ENCODE results near the gene ZBED2. TPM values are rescaled to one million over a fixed set of nuclear protein-coding genes. Genes with fewer than 3 reads are reported as not detected.

Gene ZBED2
- total RNA-seq, 1 donor from 2014 or later = not detected

DNA sequence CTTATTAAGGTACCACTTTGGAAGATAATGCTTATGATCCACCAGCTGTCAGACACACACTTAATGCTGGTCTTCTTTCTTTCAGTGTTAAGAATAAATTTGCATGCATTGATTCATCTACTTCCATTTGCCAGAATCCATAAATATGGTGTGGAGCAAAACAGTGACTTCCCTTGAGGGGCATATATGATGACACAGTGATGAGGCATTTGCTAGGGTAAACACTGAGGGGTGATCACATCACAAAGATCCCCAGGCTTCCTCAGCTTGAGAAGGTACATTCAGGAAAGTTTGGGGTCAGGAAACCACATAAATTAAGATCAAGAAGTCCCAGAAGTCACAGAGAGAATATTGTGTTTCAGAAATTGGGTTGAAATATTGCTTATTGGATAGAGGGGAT, 9.9 kb upstream of the ZBED2 start:
- Mint-ChIP-seq H3K4me1 (ENCODE audit: low read depth) (peaks cover 2% of the 10 kb centered on the region), H3K27me3 (ENCODE audit: low read depth) (no peaks in the 10 kb centered on the region)

GRCh38 chr3:111604119-111604518, 9.0 kb upstream of the ZBED2 start:
- no peak overlapping the region for H3K27ac Mint-ChIP-seq (ENCODE audit: unreplicated experiment)
- no peak overlapping the region for H3K4me3 Mint-ChIP-seq (ENCODE audit: unreplicated experiment)
- no peaks in the 10 kb centered on the region for H3K36me3 Mint-ChIP-seq (ENCODE audit: low read depth)
- H3K27me3 Mint-ChIP-seq (ENCODE audit: low read depth) = no peaks in the 10 kb centered on the region
- no peak for DNase-seq (ENCODE audit: low spot score)
- H3K4me1 Mint-ChIP-seq (ENCODE audit: low read depth) = peaks cover 2% of the 10 kb centered on the region
- TF ChIP-seq, protein P1, sequence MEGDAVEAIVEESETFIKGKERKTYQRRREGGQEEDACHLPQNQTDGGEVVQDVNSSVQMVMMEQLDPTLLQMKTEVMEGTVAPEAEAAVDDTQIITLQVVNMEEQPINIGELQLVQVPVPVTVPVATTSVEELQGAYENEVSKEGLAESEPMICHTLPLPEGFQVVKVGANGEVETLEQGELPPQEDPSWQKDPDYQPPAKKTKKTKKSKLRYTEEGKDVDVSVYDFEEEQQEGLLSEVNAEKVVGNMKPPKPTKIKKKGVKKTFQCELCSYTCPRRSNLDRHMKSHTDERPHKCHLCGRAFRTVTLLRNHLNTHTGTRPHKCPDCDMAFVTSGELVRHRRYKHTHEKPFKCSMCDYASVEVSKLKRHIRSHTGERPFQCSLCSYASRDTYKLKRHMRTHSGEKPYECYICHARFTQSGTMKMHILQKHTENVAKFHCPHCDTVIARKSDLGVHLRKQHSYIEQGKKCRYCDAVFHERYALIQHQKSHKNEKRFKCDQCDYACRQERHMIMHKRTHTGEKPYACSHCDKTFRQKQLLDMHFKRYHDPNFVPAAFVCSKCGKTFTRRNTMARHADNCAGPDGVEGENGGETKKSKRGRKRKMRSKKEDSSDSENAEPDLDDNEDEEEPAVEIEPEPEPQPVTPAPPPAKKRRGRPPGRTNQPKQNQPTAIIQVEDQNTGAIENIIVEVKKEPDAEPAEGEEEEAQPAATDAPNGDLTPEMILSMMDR (IDR thresholded peaks at IDR 0.05) = no peak
- H3K9me3 Mint-ChIP-seq (ENCODE audit: low read depth) = no peaks in the 10 kb centered on the region

More for the DNA sequence above, 9.9 kb upstream of the ZBED2 start:
- Mint-ChIP-seq H3K4me3 (ENCODE audit: unreplicated experiment) (no peak overlapping the region), H3K27ac (ENCODE audit: unreplicated experiment) (no peak overlapping the region), H3K9me3 (ENCODE audit: low read depth) (no peaks in the 10 kb centered on the region), H3K36me3 (ENCODE audit: low read depth) (no peaks in the 10 kb centered on the region)
- TF ChIP-seq, protein P1 (IDR thresholded peaks at IDR 0.05) = no peak
- no peak for DNase-seq (ENCODE audit: low spot score)

- DNase-seq (ENCODE audit: low spot score) = no peak
- no peak overlapping the region for H3K27ac Mint-ChIP-seq (ENCODE audit: unreplicated experiment)
- H3K27me3 Mint-ChIP-seq (ENCODE audit: low read depth) = no peaks in the 10 kb centered on the region
- TF ChIP-seq, protein P1 (IDR thresholded peaks at IDR 0.05) = no peak
- no peak overlapping the region for H3K4me3 Mint-ChIP-seq (ENCODE audit: unreplicated experiment)
- peaks cover 2% of the 10 kb centered on the region for H3K4me1 Mint-ChIP-seq (ENCODE audit: low read depth)
- no peaks in the 10 kb centered on the region for H3K9me3 Mint-ChIP-seq (ENCODE audit: low read depth)
- no peaks in the 10 kb centered on the region for H3K36me3 Mint-ChIP-seq (ENCODE audit: low read depth)
These were observed 8.5 kb upstream of the ZBED2 start for GRCh38 chr3:111603679-111604078.

DNA sequence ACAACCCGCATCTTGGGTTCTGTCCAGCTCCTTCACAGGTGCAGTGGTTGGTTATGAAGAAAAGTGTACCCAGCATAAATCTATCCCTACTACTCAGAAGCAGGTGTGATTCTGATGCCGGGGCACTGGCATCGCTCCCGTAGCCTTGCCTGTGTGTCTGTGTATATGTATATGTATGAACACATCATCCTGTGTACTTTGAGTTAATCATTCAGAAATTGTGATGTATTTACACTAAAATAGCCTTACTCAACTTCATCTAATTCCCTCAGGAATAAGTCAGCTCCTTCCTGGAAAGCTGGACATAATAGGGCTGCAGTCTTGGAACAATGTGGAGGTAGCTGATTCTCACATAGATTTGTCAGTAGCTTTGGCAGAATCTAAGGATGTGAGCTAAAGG, 6.7 kb upstream of the ZBED2 start:
- Mint-ChIP-seq H3K9me3 (ENCODE audit: low read depth) (no peaks in the 10 kb centered on the region), H3K4me3 (ENCODE audit: unreplicated experiment) (no peak overlapping the region), H3K4me1 (ENCODE audit: low read depth) (peaks cover 14% of the 10 kb centered on the region), H3K36me3 (ENCODE audit: low read depth) (no peaks in the 10 kb centered on the region), H3K27me3 (ENCODE audit: low read depth) (no peaks in the 10 kb centered on the region), H3K27ac (ENCODE audit: unreplicated experiment) (no peak overlapping the region)
- TF ChIP-seq, protein P1 (IDR thresholded peaks at IDR 0.05) = no peak
- DNase-seq (ENCODE audit: low spot score) = no peak

DNA sequence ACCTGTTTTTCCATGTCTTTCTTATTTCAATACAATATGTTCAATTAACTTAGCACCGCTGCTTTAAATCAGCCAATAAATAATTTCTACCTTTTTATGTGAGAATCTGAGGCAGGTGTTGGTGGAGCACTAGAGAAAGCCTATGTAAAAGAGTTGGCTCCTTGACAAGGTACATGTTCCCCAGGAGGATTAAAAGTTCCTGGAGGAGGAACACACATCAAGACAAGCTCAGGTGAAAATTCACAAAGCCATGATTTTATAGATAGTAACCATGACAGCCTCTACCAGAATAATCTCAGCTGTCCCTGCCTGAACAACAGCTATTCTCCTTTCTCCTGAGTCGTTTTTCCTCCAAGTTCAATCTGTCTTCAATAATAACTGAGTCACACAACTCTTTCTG, 3.4 kb upstream of the ZBED2 start:
- no peak overlapping the region for H3K4me3 Mint-ChIP-seq (ENCODE audit: unreplicated experiment)
- no peak overlapping the region for H3K27ac Mint-ChIP-seq (ENCODE audit: unreplicated experiment)
- no peaks in the 10 kb centered on the region for H3K36me3 Mint-ChIP-seq (ENCODE audit: low read depth)
- no peaks in the 10 kb centered on the region for H3K9me3 Mint-ChIP-seq (ENCODE audit: low read depth)
- TF ChIP-seq, protein P1 (IDR thresholded peaks at IDR 0.05) = no peak
- peaks cover 28% of the 10 kb centered on the region for H3K4me1 Mint-ChIP-seq (ENCODE audit: low read depth)
- no peaks in the 10 kb centered on the region for H3K27me3 Mint-ChIP-seq (ENCODE audit: low read depth)
- no peak for DNase-seq (ENCODE audit: low spot score)
